HUDEP-2 (cell line): Measurements from ENCODE around the gene TMEM178B.
A peak's percentile ranks its signal among the peaks of the same experiment; 100 is the strongest.
"Not testable (repeated sequence)": the region's sequence is repeated elsewhere in the genome, so short reads cannot be mapped to it uniquely, and the experiment has no call there.

Experiments used
- DNase-seq, 76 experiments: peaks; one replicate each; lab custom pipeline; 2025; ENCODE audit not compliant: unreplicated experiment in 76 of 76; lab: John Stamatoyannopoulos, UW

The TMEM178B gene

GRCh38 chr7:141073641-141074161 is at the start of gene TMEM178B:
TSS of gene TMEM178B (plus strand) at chr7:141074064.
- DNase-seq: no peak

GRCh38 chr7:141024668-141025067 is 49.2 kb upstream of the TMEM178B start:
- DNase-seq: no peak

GRCh38 chr7:141027043-141027442 is 46.8 kb upstream of the TMEM178B start:
- peak in 5 of 76 experiments; percentile 1 to 9 (median 2) for DNase-seq

- DNase-seq: no peak
These were observed 45.1 kb upstream of the TMEM178B start for GRCh38 chr7:141028767-141029166.

- not testable (repeated sequence) for DNase-seq
These were observed 41.1 kb upstream of the TMEM178B start for GRCh38 chr7:141032539-141033323.

GRCh38 chr7:141038100-141038499 is 35.8 kb upstream of the TMEM178B start:
- DNase-seq: not testable (repeated sequence)

- no peak for DNase-seq
These were observed 34.5 kb upstream of the TMEM178B start for GRCh38 chr7:141039376-141039775.

GRCh38 chr7:141042222-141043193 is 31.4 kb upstream of the TMEM178B start:
- DNase-seq: no peak

- no peak for DNase-seq
These were observed 30.2 kb upstream of the TMEM178B start for GRCh38 chr7:141043616-141044015.

- DNase-seq: no peak
These were observed 28.6 kb upstream of the TMEM178B start for GRCh38 chr7:141045126-141045841.

GRCh38 chr7:141045842-141046620 is 27.8 kb upstream of the TMEM178B start:
- no peak for DNase-seq

- no peak for DNase-seq
These were observed 20.2 kb upstream of the TMEM178B start for GRCh38 chr7:141053626-141054025.

- no peak for DNase-seq
These were observed 18.7 kb upstream of the TMEM178B start for GRCh38 chr7:141055146-141055545.

GRCh38 chr7:141057788-141058187 is 16.1 kb upstream of the TMEM178B start:
- DNase-seq: no peak

GRCh38 chr7:141067856-141068255 is 6.0 kb upstream of the TMEM178B start:
- not testable (repeated sequence) for DNase-seq

GRCh38 chr7:141071260-141071854 is 2.5 kb upstream of the TMEM178B start:
- DNase-seq: peak in 7 of 76 experiments; percentile 1 to 14 (median 10)

- DNase-seq: no peak
These were observed 1.9 kb upstream of the TMEM178B start for GRCh38 chr7:141071855-141072547.

GRCh38 chr7:141072548-141073172 is 1.2 kb upstream of the TMEM178B start:
- no peak for DNase-seq
